H1 (cell line): Measurements from ENCODE around the gene NUP210. TPM values are rescaled to one million over a fixed set of nuclear protein-coding genes. Genes with fewer than 3 reads are reported as not detected.

Source experiments
- CTCF ChIA-PET: fragments of 300-600 bp; sonication (Branson Sonifier 250); formaldehyde crosslinking; loops from one replicate; lab custom pipeline; 2021; ENCODE audit not compliant: partially characterized antibody; lab: Charles Lee
- POLR2A ChIA-PET: fragments of 300-600 bp; sonication (Branson Sonifier 250); formaldehyde crosslinking; loops from one replicate; lab custom pipeline; 2021; ENCODE audit warnings: inconsistent platforms; ENCODE audit not compliant: partially characterized antibody; lab: Charles Lee
- DNase-seq, 2 experiments: peaks; one replicate each; pipeline versions ENCODE4 v3.0.0 to v3.0.0-alpha.2; 2010 to 2022; ENCODE audit warnings: low spot score in 2 of 2, low read depth in 1 of 2, mixed read lengths in 1 of 2
- FAIRE-seq: peaks from 2 replicates; lab custom pipeline; 2011; peaks lifted over from hg19 to GRCh38; lab: Jason Lieb, UNC
- H2AFZ ChIP-seq: 2 replicates; pipeline ENCODE4 v1.8.1; 2012; ENCODE audit warnings: low read length, inconsistent platforms
- H2AK5ac ChIP-seq: 2 replicates; pipeline ENCODE4 v1.6.1; 2013; ENCODE audit warnings: low read depth, low read length
- H2BK120ac ChIP-seq: replicated peaks from 2 replicates; pipeline ENCODE3; 2013; ENCODE audit warnings: low read depth, low read length, inconsistent platforms
- H2BK12ac ChIP-seq: 2 replicates; pipeline ENCODE4 v1.6.1; 2013; ENCODE audit warnings: low read depth, low read length
- H2BK15ac ChIP-seq: 2 replicates; pipeline ENCODE4 v1.6.1; 2013; ENCODE audit warnings: low read length
- H2BK20ac ChIP-seq: 2 replicates; pipeline ENCODE4 v1.6.1; 2013; ENCODE audit warnings: low read length
- H2BK5ac ChIP-seq: 2 replicates; pipeline ENCODE4 v1.6.1; 2013; ENCODE audit warnings: low read depth, low read length
- H3K14ac ChIP-seq: 2 replicates; pipeline ENCODE4 v1.6.1; 2013; ENCODE audit warnings: inconsistent platforms; ENCODE audit not compliant: insufficient read length
- H3K18ac ChIP-seq: 2 replicates; pipeline ENCODE4 v1.6.1; 2013; ENCODE audit warnings: low read length; ENCODE audit errors: extremely low read depth
- H3K23ac ChIP-seq: 2 replicates; pipeline ENCODE4 v1.6.1; 2013; ENCODE audit warnings: inconsistent platforms; ENCODE audit not compliant: insufficient read length
- H3K23me2 ChIP-seq: 2 replicates; pipeline ENCODE4 v1.6.1; 2013; ENCODE audit warnings: low read depth, low read length
- H3K27ac ChIP-seq: 2 replicates; pipeline ENCODE4 v1.6.1; 2011; ENCODE audit warnings: low read depth, low read length, inconsistent platforms
- H3K27me3 ChIP-seq, 4 experiments: replicated peaks in 1 of 4; 1 replicate in 1 of 4; 2 replicates in 3 of 4; pipeline versions ENCODE4 v1.6.1 to v1.8.1; 2011 to 2013; ENCODE audit warnings: low read length in 3 of 4, mild to moderate bottlenecking in 3 of 4, inconsistent platforms in 2 of 4, mixed read lengths in 2 of 4, moderate library complexity in 1 of 4; ENCODE audit not compliant: control insufficient read depth in 3 of 4, insufficient read depth in 3 of 4; ENCODE audit errors: extremely low read depth in 1 of 4
- H3K36me3 ChIP-seq, 4 experiments: 2 replicates each; pipeline versions ENCODE4 v1.6.1 to v1.8.1; 2011 to 2013; ENCODE audit warnings: mild to moderate bottlenecking in 4 of 4, low read length in 3 of 4, moderate library complexity in 2 of 4, control low read depth in 1 of 4, inconsistent platforms in 1 of 4; ENCODE audit not compliant: insufficient read depth in 4 of 4, control insufficient read depth in 2 of 4
- H3K4ac ChIP-seq: replicated peaks from 2 replicates; pipeline ENCODE3; 2013; ENCODE audit warnings: low read length, low read depth, mixed read lengths, inconsistent platforms; ENCODE audit not compliant: insufficient read length
- H3K4me1 ChIP-seq, 4 experiments: replicated peaks in 1 of 4; 1 replicate in 1 of 4; 2 replicates in 3 of 4; pipeline versions ENCODE4 v1.6.1 to v1.8.1; 2011 to 2013; ENCODE audit warnings: low read length in 3 of 4, inconsistent platforms in 2 of 4, mixed read lengths in 1 of 4; ENCODE audit not compliant: insufficient read depth in 4 of 4, control insufficient read depth in 3 of 4
- H3K4me2 ChIP-seq, 2 experiments: 2 replicates each; pipeline versions ENCODE4 v1.6.1 to v1.8.1; 2011 to 2013; ENCODE audit warnings: low read depth in 2 of 2, low read length in 2 of 2, control low read depth in 1 of 2, inconsistent platforms in 1 of 2, mild to moderate bottlenecking in 1 of 2; ENCODE audit not compliant: insufficient read depth in 1 of 2
- H3K4me3 ChIP-seq, 4 experiments: fragments of 200-600, 300-600 bp in 1 of 4; sonication (generic), shearing (Covaris generic), sonication (Bioruptor Twin) in 1 of 4; 2 replicates each; pipeline versions ENCODE4 v1.5.1 to v1.8.1; 2011 to 2016; ENCODE audit warnings: low read length in 4 of 4, low read depth in 3 of 4, control low read depth in 2 of 4, inconsistent platforms in 2 of 4, mild to moderate bottlenecking in 2 of 4, mixed read lengths in 1 of 4, moderate library complexity in 1 of 4; ENCODE audit not compliant: insufficient read depth in 2 of 4; ENCODE audit errors: extremely low read depth in 1 of 4
- H3K56ac ChIP-seq: replicated peaks from 2 replicates; pipeline ENCODE3; 2013; ENCODE audit warnings: low read depth, mild to moderate bottlenecking, mixed read lengths, low read length, inconsistent platforms; ENCODE audit not compliant: insufficient read length
- H3K79me1 ChIP-seq: 2 replicates; pipeline ENCODE4 v1.6.1; 2013; ENCODE audit warnings: low read depth, low read length, control low read depth
- H3K79me2 ChIP-seq, 2 experiments: 2 replicates each; pipeline versions ENCODE4 v1.6.1 to v1.8.1; 2012 to 2013; ENCODE audit warnings: low read length in 2 of 2, mild to moderate bottlenecking in 2 of 2, inconsistent platforms in 1 of 2; ENCODE audit not compliant: insufficient read depth in 2 of 2, control insufficient read depth in 1 of 2
- H3K9ac ChIP-seq, 4 experiments: replicated peaks in 1 of 4; 1 replicate in 1 of 4; 2 replicates in 3 of 4; pipeline versions ENCODE4 v1.6.1 to v1.8.1; 2011 to 2013; ENCODE audit warnings: low read depth in 3 of 4, low read length in 3 of 4, control low read depth in 2 of 4, mild to moderate bottlenecking in 2 of 4, moderate library complexity in 2 of 4, inconsistent platforms in 1 of 4; ENCODE audit errors: extremely low read depth in 1 of 4
- H3K9me3 ChIP-seq, 2 experiments: 2 replicates each; pipeline versions ENCODE4 v1.6.1 to v1.8.1; 2012 to 2013; ENCODE audit warnings: mild to moderate bottlenecking in 2 of 2, moderate library complexity in 2 of 2, control low read depth in 1 of 2, inconsistent platforms in 1 of 2, low read depth in 1 of 2, low read length in 1 of 2, mixed read lengths in 1 of 2; ENCODE audit not compliant: insufficient read depth in 2 of 2
- H4K20me1 ChIP-seq, 2 experiments: replicated peaks in 1 of 2; 2 replicates each; pipeline versions ENCODE3 to v1.8.1; 2011 to 2013; ENCODE audit warnings: inconsistent platforms in 2 of 2, low read length in 2 of 2, mild to moderate bottlenecking in 1 of 2; ENCODE audit not compliant: insufficient read depth in 2 of 2, control insufficient read depth in 1 of 2
- H4K5ac ChIP-seq: 2 replicates; pipeline ENCODE4 v1.6.1; 2013; ENCODE audit warnings: low read length, low read depth, mixed read lengths, inconsistent platforms; ENCODE audit not compliant: insufficient read length
- H4K8ac ChIP-seq: 2 replicates; pipeline ENCODE4 v1.8.0; 2013; ENCODE audit warnings: mild to moderate bottlenecking, moderate library complexity, low read length, inconsistent platforms; ENCODE audit not compliant: insufficient read depth; ENCODE audit errors: extremely low read depth
- H4K91ac ChIP-seq: replicated peaks from 2 replicates; pipeline ENCODE3; 2013; ENCODE audit warnings: low read length, mixed read lengths, inconsistent platforms; ENCODE audit not compliant: insufficient read length
- BCL11A ChIP-seq, 2 experiments: IDR thresholded peaks; one replicate each; pipeline ENCODE4 v1.6.1; 2011; ENCODE audit warnings: low read depth in 2 of 2, low read length in 2 of 2, mild to moderate bottlenecking in 2 of 2
- CHD2 ChIP-seq: IDR thresholded peaks from 2 replicates; pipeline ENCODE4 v1.6.1; 2012; ENCODE audit warnings: low read length, improper control_type of control experiment
- FOSL1 ChIP-seq: IDR thresholded peaks from 2 replicates; pipeline ENCODE4 v1.6.1; 2011; ENCODE audit warnings: mild to moderate bottlenecking, low read depth, low read length, moderate library complexity; ENCODE audit not compliant: insufficient read depth
- RXRA ChIP-seq: IDR thresholded peaks from 2 replicates; pipeline ENCODE4 v1.6.1; 2011; ENCODE audit warnings: low read depth, mild to moderate bottlenecking, low read length, moderate library complexity; ENCODE audit not compliant: insufficient read depth
- SIRT6 ChIP-seq: IDR thresholded peaks from one replicate; pipeline ENCODE4 v1.7.1; 2012; ENCODE audit warnings: low read length, inconsistent platforms
- TBP ChIP-seq: IDR thresholded peaks from 2 replicates; pipeline ENCODE4 v1.6.1; 2011; ENCODE audit warnings: low read depth, low read length, improper control_type of control experiment
- WGBS, 2 experiments: shearing (Covaris generic) in 1 of 2; methylation state at CpG; one replicate each; pipeline versions ENCODE4 v1.1.6 to v1.1.7; 2013 to 2015; ENCODE audit warnings: low lambda C conversion rate in 2 of 2, mixed read lengths in 2 of 2, inconsistent platforms in 1 of 2, low coverage in 1 of 2, missing lambda C conversion rate in 1 of 2; ENCODE audit not compliant: insufficient replicate concordance in 2 of 2, insufficient coverage in 1 of 2, insufficient read length in 1 of 2; ENCODE audit errors: extremely low coverage in 1 of 2, missing lambda C conversion rate in 1 of 2; 5-methylcytosine and 5-hydroxymethylcytosine counted together
- polyA plus RNA-seq, 7 experiments: library from polyadenylated mRNA; depleted of rRNA in 3 of 7; stranded (reverse) in 5 of 7; unstranded in 2 of 7; fragments of >200 nt in 5 of 7; fragments of 200-250 nt in 2 of 7; gene quantifications; 1 replicate in 5 of 7; 2 replicates in 1 of 7; 4 replicates in 1 of 7; pipeline versions ENCODE4 v1.2.1 to v1.2.3, GENCODE V29; 2011 to 2013; ENCODE audit warnings: missing spikeins in 2 of 7, mixed read lengths in 2 of 7
- total RNA-seq: library from RNA; stranded (reverse); fragmentation: NEBNext Ultra II Directional; extraction: Animal tissue kit (Norgen Biotek cat#: 25700); gene quantifications from 2 replicates; pipeline ENCODE4 v1.2.1, GENCODE V29; 2021

Gene NUP210
- total and polyA plus RNA-seq, 2 of the 8 experiments (the other 6 are each of a cell fraction or from before 2014, with no cell fraction given) = 51.0 to 53.7 TPM

DNA sequence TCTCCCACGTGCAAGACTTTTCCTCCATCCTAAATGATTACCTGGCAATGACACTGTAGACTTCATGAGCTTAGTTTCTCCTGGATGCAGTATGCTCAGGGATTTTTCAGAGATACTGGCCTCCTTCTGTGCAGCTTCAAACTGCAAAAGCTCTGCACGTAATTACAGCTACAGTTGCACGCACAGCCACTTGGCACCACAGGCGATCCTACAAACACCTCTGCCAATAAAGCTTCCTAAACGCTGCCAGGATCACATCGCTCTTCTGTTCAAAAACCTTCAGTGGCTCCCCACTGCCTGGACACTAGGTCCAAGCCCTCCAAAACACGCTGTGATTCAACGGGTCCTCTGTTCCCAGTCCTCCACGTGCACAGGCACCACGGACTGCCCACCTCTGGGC lies 49.5 kb downstream of the NUP210 start:
- H3K27ac ChIP-seq = no peak overlapping the region
- H3K56ac ChIP-seq = no peak overlapping the region
- no peak overlapping the region for H2BK20ac ChIP-seq
- H3K9me3 ChIP-seq = no peaks in the 10 kb centered on the region
- POLR2A ChIA-PET = interaction anchor here (1.2 to 1.3 kb wide), 2 partner anchors 9 to 13 kb away, joined by 3 read pairs; no protein-coding TSS in a partner anchor
- no peak overlapping the region for H3K4me3 ChIP-seq
- H2BK12ac ChIP-seq = no peak overlapping the region
- H2AK5ac ChIP-seq = no peak overlapping the region
- no peak for DNase-seq
- no peak overlapping the region for H3K9ac ChIP-seq
- H2BK120ac ChIP-seq = no peak overlapping the region
- H3K18ac ChIP-seq = no peak overlapping the region
- no peak overlapping the region for H2BK15ac ChIP-seq
- no peak overlapping the region for H2AFZ ChIP-seq
- CTCF ChIA-PET = interaction anchor here (0.6 to 1.3 kb wide), 7 partner anchors 12 to 82 kb away, joined by 3 to 5 read pairs (median 3); no protein-coding TSS in a partner anchor
- peaks cover 3 to 45% (median 9%) of the 10 kb centered on the region in 4 experiments; a peak in 7 of 8 replicates for H3K36me3 ChIP-seq
- 91% methylated on average over 10 of the region's 10 CpGs; no CpG with 5 or more reads in 1 of the 2 experiments for WGBS, 2 experiments
- H3K23me2 ChIP-seq = peaks cover 5% of the 10 kb centered on the region
- no peaks in the 10 kb centered on the region for H3K79me2 ChIP-seq
- TF ChIP-seq TBP (no peak), BCL11A (IDR thresholded peaks at IDR 0.05; ENCODE audit: low read depth in 2 of 2, low read length in 2 of 2) (no peak), CHD2 (no peak), RXRA (no peak), FOSL1 (no peak), SIRT6 (no peak)
- TF ChIP-seq, all 59 proteins: peak for 0
- no peak overlapping the region for H3K14ac ChIP-seq
- FAIRE-seq = no peak
- no peak overlapping the region for H4K5ac ChIP-seq
- peaks cover 2 to 7% of the 10 kb centered on the region in 2 experiments for H4K20me1 ChIP-seq
- no peak overlapping the region for H4K91ac ChIP-seq
- H2BK5ac ChIP-seq = no peak overlapping the region
- no peaks in the 10 kb centered on the region; the same call in 1 of the 2 replicates for H3K79me1 ChIP-seq
- H3K4me1 ChIP-seq = peaks cover 0 to 7% (median 4%) of the 10 kb centered on the region in 4 experiments; a peak in 6 of 7 replicates
- H3K23ac ChIP-seq = no peak overlapping the region
- H3K4me2 ChIP-seq = no peak overlapping the region
- no peak overlapping the region for H3K4ac ChIP-seq
- no peaks in the 10 kb centered on the region for H3K27me3 ChIP-seq
- no peak overlapping the region for H4K8ac ChIP-seq
